OCI-LY1 (cell line): Measurements from ENCODE around the gene ANTXR1.
"Not testable (repeated sequence)": the region's sequence is repeated elsewhere in the genome, so short reads cannot be mapped to it uniquely, and the experiment has no call there.

Experiments used
- H2AFZ ChIP-seq: fragments of 200-600 bp; sonication (generic), shearing (Covaris generic); 2 replicates; pipeline ENCODE4 v1.6.0; 2014; ENCODE audit warnings: antibody characterized with exemption, mild to moderate bottlenecking, low read length
- H3F3A ChIP-seq: fragments of 200-600 bp; sonication (generic), shearing (Covaris generic); 2 replicates; pipeline ENCODE4 v1.6.0; 2014; ENCODE audit warnings: mild to moderate bottlenecking, antibody characterized with exemption, low read length, moderate library complexity; ENCODE audit not compliant: insufficient read depth
- H3K27ac ChIP-seq: fragments of 200-600 bp; sonication (generic); 2 replicates; pipeline ENCODE4 v1.5.1; 2014; ENCODE audit warnings: low read length, mixed run types, mild to moderate bottlenecking, low read depth; ENCODE audit not compliant: poor library complexity, severe bottlenecking
- H3K27me3 ChIP-seq: fragments of 200-600 bp; sonication (generic); 2 replicates; pipeline ENCODE4 v1.6.0; 2014; ENCODE audit warnings: antibody characterized with exemption, mild to moderate bottlenecking, low read length, moderate library complexity; ENCODE audit not compliant: insufficient read depth
- H3K36me3 ChIP-seq: fragments of 200-600 bp; sonication (generic); 2 replicates; pipeline ENCODE4 v1.6.1; 2014; ENCODE audit warnings: mild to moderate bottlenecking, antibody characterized with exemption, low read length, moderate library complexity, mixed read lengths; ENCODE audit not compliant: insufficient read depth
- H3K4me1 ChIP-seq: fragments of 200-600 bp; sonication (generic); 2 replicates; pipeline ENCODE4 v1.5.1; 2014; ENCODE audit warnings: mild to moderate bottlenecking, low read length, moderate library complexity; ENCODE audit not compliant: insufficient read depth, severe bottlenecking
- H3K4me2 ChIP-seq: fragments of 200-600 bp; sonication (generic), shearing (Covaris generic); 2 replicates; pipeline ENCODE4 v1.6.1; 2014; ENCODE audit warnings: low read length
- H3K4me3 ChIP-seq: fragments of 200-600 bp; sonication (generic); 2 replicates; pipeline ENCODE4 v1.5.1; 2014; ENCODE audit warnings: low read length, low read depth, mild to moderate bottlenecking, mixed read lengths; ENCODE audit not compliant: poor library complexity, severe bottlenecking
- H3K79me2 ChIP-seq: fragments of 200-600 bp; shearing (Covaris generic); 2 replicates; pipeline ENCODE4 v1.6.1; 2016; ENCODE audit warnings: mixed run types, low read length, mixed read lengths; ENCODE audit not compliant: insufficient read depth
- H3K9ac ChIP-seq: fragments of 200-600 bp; sonication (generic), shearing (Covaris generic); 2 replicates; pipeline ENCODE4 v1.6.1; 2014; ENCODE audit warnings: mild to moderate bottlenecking, low read length, mixed read lengths
- H3K9me2 ChIP-seq: fragments of 200-600 bp; sonication (generic), shearing (Covaris generic); 2 replicates; pipeline ENCODE4 v1.6.1; 2014; ENCODE audit warnings: low read depth, mild to moderate bottlenecking, low read length, mixed read lengths
- H3K9me3 ChIP-seq: fragments of 200-600 bp; shearing (Covaris generic); 2 replicates; pipeline ENCODE4 v1.6.1; 2014; ENCODE audit warnings: low read length, mixed read lengths
- H4K20me1 ChIP-seq: fragments of 200-600 bp; sonication (generic), shearing (Covaris generic); 2 replicates; pipeline ENCODE4 v1.6.0; 2016; ENCODE audit warnings: mild to moderate bottlenecking, low read length; ENCODE audit not compliant: insufficient read depth
- CTCF ChIP-seq: fragments of 200-600 bp; sonication (generic), shearing (Covaris generic); IDR thresholded peaks from 2 replicates; pipeline ENCODE4 v1.5.1; 2017; ENCODE audit warnings: mild to moderate bottlenecking, antibody characterized with exemption, low read length, moderate library complexity, mixed read lengths
- EZH2 ChIP-seq: fragments of 200-600 bp; sonication (generic), shearing (Covaris generic); IDR thresholded peaks from 2 replicates; pipeline ENCODE4 v1.8.0; 2017; ENCODE audit warnings: borderline replicate concordance, mixed run types, mild to moderate bottlenecking, antibody characterized with exemption, low read length, moderate library complexity, mixed read lengths

ANTXR1 gene

GRCh38 chr2:69171116-69171896, 158.3 kb downstream of the ANTXR1 start:
- Histone ChIP-seq H3K27ac (no peak overlapping the region), H3F3A (no peaks in the 10 kb centered on the region)
- TF ChIP-seq EZH2 (no peak), CTCF (no peak)

GRCh38 chr2:69171897-69172525, 159.0 kb downstream of the ANTXR1 start:
- Histone ChIP-seq H3K27ac (no peak overlapping the region), H3K36me3 (no peaks in the 10 kb centered on the region), H3F3A (no peaks in the 10 kb centered on the region), H4K20me1 (no peaks in the 10 kb centered on the region), H3K4me2 (no peak overlapping the region), H3K4me3 (no peak overlapping the region), H3K79me2 (no peaks in the 10 kb centered on the region), H2AFZ (no peak overlapping the region), H3K9me3 (no peaks in the 10 kb centered on the region), H3K27me3 (no peaks in the 10 kb centered on the region), H3K9ac (no peak overlapping the region), H3K4me1 (no peaks in the 10 kb centered on the region), H3K9me2 (no peaks in the 10 kb centered on the region)
- TF ChIP-seq EZH2 (no peak), CTCF (no peak)

More at GRCh38 chr2:69171116-69171896, 158.3 kb downstream of the ANTXR1 start:
- Histone ChIP-seq H3K4me3 (no peak overlapping the region), H3K27me3 (no peaks in the 10 kb centered on the region), H3K4me2 (no peak overlapping the region), H3K9ac (no peak overlapping the region), H3K36me3 (no peaks in the 10 kb centered on the region), H3K9me3 (no peaks in the 10 kb centered on the region), H4K20me1 (no peaks in the 10 kb centered on the region), H2AFZ (no peak overlapping the region), H3K79me2 (no peaks in the 10 kb centered on the region), H3K9me2 (no peaks in the 10 kb centered on the region), H3K4me1 (no peaks in the 10 kb centered on the region)

- H2AFZ ChIP-seq, result no peak overlapping the region
- no peak overlapping the region for H3K27ac ChIP-seq
- H3K27me3 ChIP-seq, result no peaks in the 10 kb centered on the region
- H3K9ac ChIP-seq, result no peak overlapping the region
- H3F3A ChIP-seq, result no peaks in the 10 kb centered on the region
- H3K4me3 ChIP-seq, result no peak overlapping the region
- H4K20me1 ChIP-seq, result no peaks in the 10 kb centered on the region
- H3K9me3 ChIP-seq, result no peaks in the 10 kb centered on the region
- TF ChIP-seq EZH2 (no peak), CTCF (no peak)
- no peak overlapping the region for H3K4me2 ChIP-seq
- no peaks in the 10 kb centered on the region for H3K79me2 ChIP-seq
- H3K4me1 ChIP-seq, result no peaks in the 10 kb centered on the region
- H3K9me2 ChIP-seq, result no peaks in the 10 kb centered on the region
- H3K36me3 ChIP-seq, result no peaks in the 10 kb centered on the region; the same call in 1 of the 2 replicates
Observed at GRCh38 chr2:69173706-69174105, 160.7 kb downstream of the ANTXR1 start.

- not testable (repeated sequence) for H3K36me3 ChIP-seq, H3K9me2 ChIP-seq, H3K9me3 ChIP-seq, H4K20me1 ChIP-seq, H2AFZ ChIP-seq, H3K27ac ChIP-seq, H3F3A ChIP-seq, H3K79me2 ChIP-seq, H3K27me3 ChIP-seq, H3K9ac ChIP-seq, H3K4me3 ChIP-seq, H3K4me1 ChIP-seq, H3K4me2 ChIP-seq
Observed at GRCh38 chr2:69174211-69174610, 161.2 kb downstream of the ANTXR1 start.
